Upper lobe of left lung (tissue), 4 donors: ENCODE results near the gene CFLAR.

Experiments used
- EP300 ChIP-seq, 4 donors: sonication (generic); formaldehyde crosslinking; IDR thresholded peaks; one replicate each; pipeline ENCODE4 v1.5.1; 2017; ENCODE audit warnings: antibody characterized with exemption in 4 of 4, control low read depth in 2 of 4
- POLR2A ChIP-seq, 4 donors: fragments of 450-650 bp; IDR thresholded peaks; one replicate each; pipeline ENCODE4 v1.5.1; 2016 to 2017; ENCODE audit warnings: antibody characterized with exemption in 4 of 4, mild to moderate bottlenecking in 2 of 4
- POLR2AphosphoS5 ChIP-seq, 2 donors: sonication (generic); formaldehyde crosslinking; IDR thresholded peaks; one replicate each; pipeline ENCODE4 v1.5.1; 2017; ENCODE audit warnings: antibody characterized with exemption in 2 of 2
- TF ChIP-seq, protein P1 (sequence below), 6 experiments: fragments of 450-650 bp in 4 of 6; fragments of 200-600 bp in 2 of 6; sonication (generic) in 2 of 6; IDR thresholded peaks; one replicate each; pipeline ENCODE4 v1.5.1; 2016 to 2019; ENCODE audit warnings: antibody characterized with exemption in 6 of 6

DNA sequence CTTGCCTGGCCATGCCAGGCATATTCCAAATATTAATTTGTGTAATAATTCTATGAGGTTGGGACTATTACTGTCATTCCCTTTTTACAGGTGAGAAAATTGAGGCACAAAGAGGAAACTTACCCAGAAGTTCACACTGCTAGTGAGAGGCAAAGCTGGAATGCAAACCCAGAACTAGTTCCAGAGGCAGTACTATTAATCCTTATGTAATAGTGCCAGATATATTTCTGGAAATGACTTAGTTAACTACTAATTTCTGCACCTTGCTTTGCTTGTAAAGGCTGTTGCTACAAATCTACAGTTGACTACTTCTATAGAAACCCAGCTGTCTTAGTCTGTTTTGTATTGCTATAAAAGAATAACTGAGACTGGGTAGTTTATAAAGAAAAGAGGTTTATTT lies 5.3 kb upstream of the CFLAR start:
- TF ChIP-seq, protein P1, sequence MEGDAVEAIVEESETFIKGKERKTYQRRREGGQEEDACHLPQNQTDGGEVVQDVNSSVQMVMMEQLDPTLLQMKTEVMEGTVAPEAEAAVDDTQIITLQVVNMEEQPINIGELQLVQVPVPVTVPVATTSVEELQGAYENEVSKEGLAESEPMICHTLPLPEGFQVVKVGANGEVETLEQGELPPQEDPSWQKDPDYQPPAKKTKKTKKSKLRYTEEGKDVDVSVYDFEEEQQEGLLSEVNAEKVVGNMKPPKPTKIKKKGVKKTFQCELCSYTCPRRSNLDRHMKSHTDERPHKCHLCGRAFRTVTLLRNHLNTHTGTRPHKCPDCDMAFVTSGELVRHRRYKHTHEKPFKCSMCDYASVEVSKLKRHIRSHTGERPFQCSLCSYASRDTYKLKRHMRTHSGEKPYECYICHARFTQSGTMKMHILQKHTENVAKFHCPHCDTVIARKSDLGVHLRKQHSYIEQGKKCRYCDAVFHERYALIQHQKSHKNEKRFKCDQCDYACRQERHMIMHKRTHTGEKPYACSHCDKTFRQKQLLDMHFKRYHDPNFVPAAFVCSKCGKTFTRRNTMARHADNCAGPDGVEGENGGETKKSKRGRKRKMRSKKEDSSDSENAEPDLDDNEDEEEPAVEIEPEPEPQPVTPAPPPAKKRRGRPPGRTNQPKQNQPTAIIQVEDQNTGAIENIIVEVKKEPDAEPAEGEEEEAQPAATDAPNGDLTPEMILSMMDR (IDR thresholded peaks at IDR 0.05) = no peak
- no peak for TF ChIP-seq POLR2A (IDR thresholded peaks at IDR 0.05)
- TF ChIP-seq EP300 (IDR thresholded peaks at IDR 0.05) = no peak
- no peak for TF ChIP-seq POLR2AphosphoS5 (IDR thresholded peaks at IDR 0.05)
